ENCODE results near the gene HMCN1.

DNA sequence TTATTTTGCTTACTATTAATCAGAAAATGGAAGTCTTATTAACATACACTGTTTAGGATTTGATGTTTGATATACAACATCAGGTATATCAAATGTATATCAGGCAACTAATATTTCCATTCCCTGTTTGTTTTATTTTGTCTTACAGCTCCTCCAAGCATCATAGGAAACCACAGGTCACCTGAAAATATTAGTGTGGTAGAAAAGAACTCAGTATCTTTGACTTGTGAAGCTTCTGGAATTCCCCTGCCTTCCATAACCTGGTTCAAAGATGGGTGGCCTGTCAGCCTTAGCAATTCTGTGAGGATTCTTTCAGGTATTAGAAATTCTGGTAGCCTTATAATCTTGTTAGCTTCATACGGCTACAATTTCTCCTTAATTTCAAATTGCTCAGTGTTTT, 322.9 kb downstream of the HMCN1 start:
- TF ChIP-seq, protein P1, sequence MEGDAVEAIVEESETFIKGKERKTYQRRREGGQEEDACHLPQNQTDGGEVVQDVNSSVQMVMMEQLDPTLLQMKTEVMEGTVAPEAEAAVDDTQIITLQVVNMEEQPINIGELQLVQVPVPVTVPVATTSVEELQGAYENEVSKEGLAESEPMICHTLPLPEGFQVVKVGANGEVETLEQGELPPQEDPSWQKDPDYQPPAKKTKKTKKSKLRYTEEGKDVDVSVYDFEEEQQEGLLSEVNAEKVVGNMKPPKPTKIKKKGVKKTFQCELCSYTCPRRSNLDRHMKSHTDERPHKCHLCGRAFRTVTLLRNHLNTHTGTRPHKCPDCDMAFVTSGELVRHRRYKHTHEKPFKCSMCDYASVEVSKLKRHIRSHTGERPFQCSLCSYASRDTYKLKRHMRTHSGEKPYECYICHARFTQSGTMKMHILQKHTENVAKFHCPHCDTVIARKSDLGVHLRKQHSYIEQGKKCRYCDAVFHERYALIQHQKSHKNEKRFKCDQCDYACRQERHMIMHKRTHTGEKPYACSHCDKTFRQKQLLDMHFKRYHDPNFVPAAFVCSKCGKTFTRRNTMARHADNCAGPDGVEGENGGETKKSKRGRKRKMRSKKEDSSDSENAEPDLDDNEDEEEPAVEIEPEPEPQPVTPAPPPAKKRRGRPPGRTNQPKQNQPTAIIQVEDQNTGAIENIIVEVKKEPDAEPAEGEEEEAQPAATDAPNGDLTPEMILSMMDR (conservative IDR thresholded peaks at IDR 0.05 in 1 of 2, IDR thresholded peaks at IDR 0.05 in 1 of 2; ENCODE audit: extremely low read depth in 1 of 2, insufficient read depth in 1 of 2, low read depth in 1 of 2, low read length in 2 of 2), result no peak
- TF ChIP-seq EZH2 (IDR thresholded peaks at IDR 0.05; ENCODE audit: borderline replicate concordance, low read length), result no peak

Measured in mammary epithelial cell (primary cell).